LNCAP (cell line): Measurements from ENCODE around the gene POU5F1.

Experiments used
- TF ChIP-seq, protein P1 (sequence below): fragments of 450-650 bp; IDR thresholded peaks from 2 replicates; pipeline ENCODE4 v1.5.1; 2017; ENCODE audit warnings: mild to moderate bottlenecking

The POU5F1 gene

DNA sequence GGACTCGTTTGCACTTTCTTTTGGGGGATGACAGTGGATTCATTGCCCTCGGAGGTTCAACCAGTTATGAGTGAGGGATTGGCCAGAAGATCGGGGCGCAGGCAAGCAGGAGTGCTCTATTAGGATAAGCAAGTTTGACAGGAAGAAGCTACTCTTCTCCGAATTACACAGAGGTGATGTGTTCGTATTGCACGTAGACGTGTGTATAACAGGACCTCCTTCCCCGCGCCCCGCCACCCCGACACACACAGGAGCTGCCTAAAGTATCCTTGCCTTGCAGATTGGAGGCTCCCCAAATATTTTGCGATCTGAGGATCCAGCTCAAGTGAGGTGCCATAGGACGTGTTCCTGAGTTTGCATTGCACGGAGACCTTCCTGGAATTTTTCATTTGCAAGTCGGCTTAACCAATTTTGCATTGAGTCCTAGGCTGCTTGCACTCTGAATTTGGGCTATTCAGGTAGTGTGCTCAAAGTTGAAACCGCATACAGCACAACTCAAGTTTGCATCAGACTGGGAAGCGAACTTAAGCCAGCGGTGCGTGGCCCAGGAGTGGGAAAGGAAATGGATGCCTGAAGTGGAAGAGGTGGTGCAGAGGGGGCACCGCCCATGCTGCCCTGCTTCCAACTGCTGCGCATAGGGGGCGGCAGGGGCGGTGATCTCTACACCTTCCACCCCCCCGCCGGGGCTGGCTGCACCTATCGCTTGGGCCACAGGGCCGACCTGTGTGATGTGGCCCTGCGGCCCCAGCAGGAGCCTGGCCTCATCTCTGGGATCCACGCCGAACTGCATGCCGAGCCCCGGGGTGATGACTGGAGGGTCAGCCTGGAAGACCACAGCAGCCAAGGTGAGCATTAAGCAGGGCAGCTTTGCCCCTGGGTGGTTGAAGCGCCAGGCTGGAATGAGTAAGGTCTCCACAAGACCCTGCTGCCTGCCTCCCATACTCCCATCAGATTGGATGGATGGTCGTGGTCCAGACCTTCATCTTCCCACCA, 11.3 kb downstream of the POU5F1 start:
- TF ChIP-seq, protein P1, sequence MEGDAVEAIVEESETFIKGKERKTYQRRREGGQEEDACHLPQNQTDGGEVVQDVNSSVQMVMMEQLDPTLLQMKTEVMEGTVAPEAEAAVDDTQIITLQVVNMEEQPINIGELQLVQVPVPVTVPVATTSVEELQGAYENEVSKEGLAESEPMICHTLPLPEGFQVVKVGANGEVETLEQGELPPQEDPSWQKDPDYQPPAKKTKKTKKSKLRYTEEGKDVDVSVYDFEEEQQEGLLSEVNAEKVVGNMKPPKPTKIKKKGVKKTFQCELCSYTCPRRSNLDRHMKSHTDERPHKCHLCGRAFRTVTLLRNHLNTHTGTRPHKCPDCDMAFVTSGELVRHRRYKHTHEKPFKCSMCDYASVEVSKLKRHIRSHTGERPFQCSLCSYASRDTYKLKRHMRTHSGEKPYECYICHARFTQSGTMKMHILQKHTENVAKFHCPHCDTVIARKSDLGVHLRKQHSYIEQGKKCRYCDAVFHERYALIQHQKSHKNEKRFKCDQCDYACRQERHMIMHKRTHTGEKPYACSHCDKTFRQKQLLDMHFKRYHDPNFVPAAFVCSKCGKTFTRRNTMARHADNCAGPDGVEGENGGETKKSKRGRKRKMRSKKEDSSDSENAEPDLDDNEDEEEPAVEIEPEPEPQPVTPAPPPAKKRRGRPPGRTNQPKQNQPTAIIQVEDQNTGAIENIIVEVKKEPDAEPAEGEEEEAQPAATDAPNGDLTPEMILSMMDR, result no peak

DNA sequence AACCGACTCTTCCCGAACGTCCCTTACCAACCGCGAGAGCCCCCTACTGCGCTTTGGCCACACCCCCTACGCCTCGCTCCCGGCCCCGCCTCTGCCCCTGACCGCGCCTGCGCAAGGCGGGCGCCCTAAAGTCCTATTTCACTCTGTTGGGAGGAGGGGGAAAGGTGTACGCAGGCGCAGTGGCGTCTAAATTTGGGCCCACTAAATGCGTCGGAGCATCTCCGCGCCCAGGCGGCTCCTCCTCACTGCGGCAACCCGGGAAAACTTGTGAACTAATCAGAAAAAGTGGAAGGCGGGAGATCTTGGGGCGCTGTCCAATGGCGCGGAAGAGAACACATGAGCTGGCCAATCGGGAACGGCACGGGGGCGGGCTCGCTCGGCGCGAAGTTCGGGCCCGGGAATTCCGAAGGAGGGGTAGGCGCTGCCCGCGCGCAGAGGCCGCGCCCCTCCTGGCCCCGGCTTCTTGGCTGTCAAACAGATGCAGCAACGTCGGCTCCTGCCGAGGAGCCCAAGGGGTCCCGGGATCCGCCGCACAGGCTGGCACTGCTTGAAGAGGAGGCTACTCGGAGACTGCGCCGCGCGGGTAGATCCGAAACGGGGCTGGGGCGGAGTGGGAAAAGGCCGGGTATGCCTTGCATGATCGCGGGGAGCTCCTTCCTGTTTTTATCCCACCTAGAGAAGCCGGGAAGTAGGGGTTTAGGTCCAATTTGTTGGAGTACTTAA, 12.2 kb downstream of the POU5F1 start, which contains the start of gene TCF19:
TSS of gene TCF19 (plus strand) at position 450 of the 723 bp plus-strand sequence. CDS start 881 bp downstream, outside the sequence.
- TF ChIP-seq, protein P1, result no peak

DNA sequence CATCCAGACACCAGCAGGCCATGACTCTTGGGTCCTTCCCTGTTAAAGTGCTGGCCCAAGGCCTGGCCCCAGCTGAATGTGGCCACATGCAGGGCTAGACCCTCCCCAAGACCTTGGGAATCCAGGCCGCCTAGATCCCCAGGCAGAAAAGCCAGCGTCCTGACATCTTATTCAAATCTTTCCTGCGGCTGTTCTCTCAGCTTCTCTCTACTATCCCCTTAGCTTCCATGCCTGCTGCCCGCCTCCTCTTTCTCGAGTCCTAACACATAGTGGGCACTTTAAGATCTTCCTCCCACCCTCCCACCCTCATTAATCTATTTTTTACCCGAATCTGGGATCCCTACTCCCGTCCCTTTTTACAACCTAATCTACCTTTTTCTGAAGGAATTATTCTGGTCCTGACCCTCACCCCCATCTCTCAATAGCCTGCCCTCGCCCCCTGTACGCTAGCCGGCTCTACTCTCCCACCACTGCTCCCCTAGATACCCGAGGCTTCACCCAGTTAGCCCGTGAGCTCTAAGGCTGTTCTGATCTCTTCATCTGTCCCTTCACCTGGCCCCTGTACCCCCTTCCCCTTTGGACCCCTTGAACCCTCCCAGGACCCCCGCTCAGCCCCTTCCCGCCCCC, 12.9 kb downstream of the POU5F1 start, which contains the start of gene CCHCR1:
TSS of gene CCHCR1 (minus strand) at position 290 of the 627 bp plus-strand sequence. CDS start at position 88, 202 bp downstream.
- TF ChIP-seq, protein P1, result no peak

DNA sequence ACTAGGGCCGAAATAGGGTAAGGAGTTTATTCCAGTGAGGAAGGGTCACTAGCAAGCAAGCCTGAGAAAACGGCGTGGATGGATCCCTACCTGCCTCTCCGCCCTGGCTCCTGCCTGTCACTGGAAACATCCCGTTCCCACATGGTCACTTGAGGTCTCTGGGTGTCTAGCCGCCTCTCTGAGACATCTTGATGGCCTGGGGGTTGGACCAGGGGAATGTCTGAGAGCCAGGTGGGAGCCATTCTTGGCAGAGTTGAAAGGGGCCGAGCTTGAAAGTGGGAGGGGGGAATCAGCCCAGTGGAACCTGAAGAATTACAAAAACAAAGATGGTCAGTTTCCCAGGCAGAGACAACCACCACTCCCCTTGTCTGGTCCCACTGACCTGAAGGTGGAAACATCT, 13.8 kb downstream of the POU5F1 start:
- TF ChIP-seq, protein P1, result no peak

DNA sequence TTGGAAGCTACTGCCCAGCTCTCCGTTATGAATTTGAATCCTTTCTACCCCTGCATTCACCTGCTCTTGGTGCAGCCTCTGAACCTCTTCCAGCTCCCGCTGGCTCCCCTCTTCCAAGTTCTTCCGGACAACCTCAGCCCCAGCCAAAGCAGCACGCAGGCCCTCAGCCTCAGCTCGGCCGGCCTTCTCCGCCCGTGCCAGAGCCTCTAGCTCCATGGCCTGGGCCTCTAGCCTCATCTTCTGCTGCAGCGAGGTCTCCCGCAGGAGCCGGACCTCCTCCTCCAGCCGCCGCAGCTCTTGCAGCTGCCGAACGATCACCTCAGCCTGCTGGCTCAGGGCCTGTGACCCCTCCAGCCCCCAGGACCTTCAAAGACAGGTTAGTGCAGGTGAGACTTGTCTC, 16.0 kb downstream of the POU5F1 start:
- TF ChIP-seq, protein P1, result no peak

DNA sequence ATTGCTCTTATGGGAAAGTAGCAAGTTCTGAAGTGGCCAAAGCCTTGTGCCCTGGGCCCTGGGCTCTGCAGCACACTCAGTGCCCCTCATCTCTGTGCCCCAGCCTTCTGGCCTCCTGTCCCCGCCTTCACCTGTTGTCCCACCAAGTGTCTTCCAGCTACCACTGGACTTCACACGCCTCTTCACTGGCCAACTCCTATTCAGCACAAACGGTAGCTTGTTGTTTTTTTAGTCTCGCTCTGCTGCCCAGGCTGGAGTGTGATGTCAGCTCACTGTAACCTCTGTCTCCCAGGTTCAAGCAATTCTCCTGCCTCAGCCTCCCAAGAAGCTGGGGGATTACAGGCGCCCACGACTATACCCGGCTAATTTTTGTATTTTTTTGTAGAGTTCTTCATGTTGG, 17.7 kb downstream of the POU5F1 start:
- TF ChIP-seq, protein P1, result no peak

DNA sequence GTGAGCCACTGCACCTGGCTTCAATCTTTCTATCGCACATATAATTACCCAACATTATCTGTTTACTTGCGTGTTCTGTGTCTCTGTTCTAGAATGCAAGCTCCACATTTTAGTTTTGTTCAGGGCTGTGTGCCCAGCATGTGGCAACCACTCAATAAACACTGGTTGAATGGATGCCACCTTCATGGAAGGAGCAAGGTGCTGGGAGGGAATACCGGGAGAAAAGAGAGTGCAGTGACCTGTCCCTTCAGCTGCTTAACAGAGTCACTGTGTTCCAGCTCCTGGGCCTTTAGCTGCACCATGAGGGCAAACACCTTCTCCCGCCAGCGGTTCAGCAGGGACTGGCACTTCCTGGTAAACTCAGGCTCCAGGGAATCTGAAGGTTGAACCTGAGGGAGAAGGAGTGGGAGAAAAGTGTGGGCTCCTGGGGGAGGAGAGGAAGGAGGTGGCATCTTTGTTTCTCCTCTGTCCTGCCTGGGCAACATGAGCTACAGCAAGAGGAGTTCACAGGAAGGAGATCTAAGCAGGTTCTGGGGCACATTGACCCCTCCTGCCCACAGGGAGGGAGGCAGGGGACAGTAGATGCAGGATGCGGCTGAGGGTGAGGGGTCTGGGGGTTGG, 20.5 kb downstream of the POU5F1 start:
- TF ChIP-seq, protein P1, result no peak
